ENCODE data around the gene USP4.
"Not testable (repeated sequence)": the region's sequence is repeated elsewhere in the genome, so short reads cannot be mapped to it uniquely, and the experiment has no call there.

The USP4 gene

DNA sequence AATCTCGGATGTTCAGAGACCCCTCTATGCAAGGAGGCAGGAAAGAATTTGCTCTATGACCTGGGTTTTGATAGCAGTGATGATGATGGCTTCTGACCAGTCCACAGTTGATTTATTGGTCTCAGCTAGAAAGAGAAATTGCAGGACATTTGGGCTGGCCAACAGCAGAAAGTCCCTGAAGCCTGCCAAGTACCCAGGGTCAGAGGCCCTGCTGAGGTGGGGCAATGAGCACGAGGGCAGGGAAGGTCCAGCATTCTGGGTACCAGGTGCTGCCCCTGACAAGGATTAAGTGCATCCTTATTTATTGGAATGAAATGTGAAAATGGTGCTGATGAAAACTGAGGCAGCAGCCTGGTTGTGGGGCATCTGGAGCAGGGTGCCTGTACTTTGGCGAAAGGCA, 82.7 kb downstream of the USP4 start:
- TF ChIP-seq, protein P1, sequence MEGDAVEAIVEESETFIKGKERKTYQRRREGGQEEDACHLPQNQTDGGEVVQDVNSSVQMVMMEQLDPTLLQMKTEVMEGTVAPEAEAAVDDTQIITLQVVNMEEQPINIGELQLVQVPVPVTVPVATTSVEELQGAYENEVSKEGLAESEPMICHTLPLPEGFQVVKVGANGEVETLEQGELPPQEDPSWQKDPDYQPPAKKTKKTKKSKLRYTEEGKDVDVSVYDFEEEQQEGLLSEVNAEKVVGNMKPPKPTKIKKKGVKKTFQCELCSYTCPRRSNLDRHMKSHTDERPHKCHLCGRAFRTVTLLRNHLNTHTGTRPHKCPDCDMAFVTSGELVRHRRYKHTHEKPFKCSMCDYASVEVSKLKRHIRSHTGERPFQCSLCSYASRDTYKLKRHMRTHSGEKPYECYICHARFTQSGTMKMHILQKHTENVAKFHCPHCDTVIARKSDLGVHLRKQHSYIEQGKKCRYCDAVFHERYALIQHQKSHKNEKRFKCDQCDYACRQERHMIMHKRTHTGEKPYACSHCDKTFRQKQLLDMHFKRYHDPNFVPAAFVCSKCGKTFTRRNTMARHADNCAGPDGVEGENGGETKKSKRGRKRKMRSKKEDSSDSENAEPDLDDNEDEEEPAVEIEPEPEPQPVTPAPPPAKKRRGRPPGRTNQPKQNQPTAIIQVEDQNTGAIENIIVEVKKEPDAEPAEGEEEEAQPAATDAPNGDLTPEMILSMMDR (conservative IDR thresholded peaks at IDR 0.05; ENCODE audit: control insufficient read depth, insufficient read depth, low read depth, low read length) = no peak
- no peak for DNase-seq (ENCODE audit: low read depth)
- H3K4me3 ChIP-seq (ENCODE audit: control insufficient read depth, low read depth, low read length) = no peak overlapping the region

DNA sequence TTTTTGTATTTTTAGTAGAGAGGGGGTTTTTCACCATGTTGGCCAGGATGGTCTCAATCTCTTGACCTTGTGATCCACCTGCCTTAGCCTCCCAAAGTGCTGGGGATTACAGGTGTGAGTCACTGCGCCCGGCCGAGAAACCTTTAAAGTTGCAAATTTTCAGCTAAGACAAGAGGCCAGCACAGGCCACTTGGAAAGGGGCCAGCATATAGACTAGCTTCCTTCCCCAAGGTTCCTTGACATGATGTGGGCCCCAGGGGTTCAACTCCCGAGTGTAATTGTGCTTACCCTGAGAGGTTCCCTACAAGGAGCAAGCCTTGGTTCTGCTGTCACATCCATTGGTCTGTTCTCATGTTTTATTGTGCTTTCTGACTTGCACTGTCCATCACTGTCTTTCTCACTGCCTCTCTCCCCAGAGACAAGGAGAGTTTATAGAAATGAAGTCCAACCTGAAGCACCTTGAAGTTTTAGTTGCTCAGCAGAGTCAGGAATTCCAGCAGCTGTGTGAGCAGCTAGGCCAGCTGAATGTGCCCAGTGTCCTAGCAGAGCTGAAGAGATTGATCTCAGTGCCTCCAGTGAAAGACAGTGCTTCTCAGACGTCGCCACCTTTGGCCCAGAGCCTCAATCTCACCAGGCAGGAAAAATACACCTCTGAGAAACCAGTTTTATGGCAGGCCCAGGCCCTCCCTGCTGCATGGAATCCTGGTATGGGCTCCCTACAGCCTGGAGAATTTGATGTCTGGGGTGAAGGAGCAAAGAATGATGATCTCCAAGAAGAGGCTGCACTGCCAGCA, 83.9 kb downstream of the USP4 start:
- DNase-seq (ENCODE audit: low read depth) = no peak
- no peak overlapping the region for H3K4me3 ChIP-seq (ENCODE audit: control insufficient read depth, low read depth, low read length)
- TF ChIP-seq, protein P1 (conservative IDR thresholded peaks at IDR 0.05; ENCODE audit: control insufficient read depth, insufficient read depth, low read depth, low read length) = no peak

DNA sequence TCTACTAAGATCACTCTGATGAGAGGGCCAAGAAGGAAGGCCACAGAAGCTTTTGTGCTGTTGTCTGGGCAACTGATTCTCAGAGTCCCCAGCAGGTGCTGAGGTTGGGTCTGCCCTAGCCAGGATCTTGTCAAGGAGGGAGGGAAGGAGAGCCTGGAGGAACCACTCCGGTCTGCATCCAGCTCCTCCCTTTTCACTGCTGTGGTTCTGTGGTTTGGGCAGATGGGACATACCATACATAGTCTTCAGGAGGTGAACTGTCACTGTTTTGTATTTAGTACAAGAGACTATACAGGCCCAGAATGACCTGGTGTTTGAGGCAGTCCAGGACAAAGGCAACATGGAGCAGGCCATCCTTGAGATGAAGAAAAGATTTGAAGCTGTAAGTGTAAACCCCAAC, 84.7 kb downstream of the USP4 start:
- DNase-seq (ENCODE audit: low read depth) = no peak
- no peak overlapping the region for H3K4me3 ChIP-seq (ENCODE audit: control insufficient read depth, low read depth, low read length)
- TF ChIP-seq, protein P1 (conservative IDR thresholded peaks at IDR 0.05; ENCODE audit: control insufficient read depth, insufficient read depth, low read depth, low read length) = no peak

- no peak overlapping the region for H3K4me3 ChIP-seq (ENCODE audit: control insufficient read depth, low read depth, low read length)
- TF ChIP-seq, protein P1 (conservative IDR thresholded peaks at IDR 0.05; ENCODE audit: control insufficient read depth, insufficient read depth, low read depth, low read length) = no peak
- DNase-seq (ENCODE audit: low read depth) = no peak
Measured at GRCh38 chr3:49253512-49253911, 86.3 kb downstream of the USP4 start.

- peak; percentile 42 for DNase-seq (ENCODE audit: low read depth)
- no peak overlapping the region for H3K4me3 ChIP-seq (ENCODE audit: control insufficient read depth, low read depth, low read length)
Measured at GRCh38 chr3:49248840-49249227, 91.0 kb downstream of the USP4 start.

DNA sequence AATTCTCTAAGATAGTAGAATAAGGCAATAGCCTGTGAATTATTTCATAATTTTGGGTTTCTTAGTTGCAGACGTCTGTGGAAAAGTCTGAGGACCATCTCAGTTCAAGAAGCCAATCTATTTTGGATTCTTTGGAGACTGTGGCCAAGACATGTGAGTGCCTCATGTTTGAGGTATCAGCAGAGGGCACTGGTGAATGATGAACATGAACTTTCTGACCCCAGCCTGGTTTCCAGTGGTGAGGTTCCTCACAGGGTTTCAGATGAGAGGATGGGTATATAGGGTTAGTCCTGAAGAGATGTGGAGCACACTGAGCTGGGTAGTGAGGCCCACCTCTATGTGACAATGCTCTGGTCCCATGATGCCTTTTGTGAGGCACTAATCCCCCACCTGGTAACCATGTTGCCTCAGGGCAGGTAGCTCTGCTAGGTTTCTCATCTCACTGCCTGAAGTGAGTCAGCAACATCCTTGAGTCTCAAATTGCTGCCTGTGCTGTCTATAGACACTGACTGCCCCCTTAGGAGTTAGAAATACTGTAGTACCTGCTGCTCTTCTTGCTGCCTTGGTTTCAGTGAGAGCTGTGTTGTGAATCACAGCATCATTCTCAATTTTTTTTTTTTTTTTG, 95.2 kb downstream of the USP4 start:
- DNase-seq (ENCODE audit: low read depth) = no peak
- TF ChIP-seq, protein P1 (conservative IDR thresholded peaks at IDR 0.05; ENCODE audit: control insufficient read depth, insufficient read depth, low read depth, low read length) = no peak
- H3K4me3 ChIP-seq (ENCODE audit: control insufficient read depth, low read depth, low read length) = no peak overlapping the region

More at GRCh38 chr3:49248840-49249227, 91.0 kb downstream of the USP4 start:
- TF ChIP-seq, protein P1 (conservative IDR thresholded peaks at IDR 0.05; ENCODE audit: control insufficient read depth, insufficient read depth, low read depth, low read length) = no peak

- not testable (repeated sequence) for H3K4me3 ChIP-seq (ENCODE audit: control insufficient read depth, low read depth, low read length); DNase-seq (ENCODE audit: low read depth)
Measured at GRCh38 chr3:49240091-49240490, 99.8 kb downstream of the USP4 start.

All from fibroblast of mammary gland (primary cell).